ENCODE data around the gene LHFPL6.

- TF ChIP-seq GATA2 (IDR thresholded peaks at IDR 0.05; ENCODE audit: low read depth, low read length) (no peak), GATA3 (IDR thresholded peaks at IDR 0.05; ENCODE audit: low read depth, low read length) (no peak)
Observed at GRCh38 chr13:39540929-39541605, 61.9 kb downstream of the LHFPL6 start.
